Upper lobe of left lung (tissue), 4 donors: ENCODE data around the gene RNH1.

Experiments used
- POLR2A ChIP-seq, 4 donors: fragments of 450-650 bp; IDR thresholded peaks; one replicate each; pipeline ENCODE4 v1.5.1; 2016 to 2017; ENCODE audit warnings: antibody characterized with exemption in 4 of 4, mild to moderate bottlenecking in 2 of 4
- TF ChIP-seq, protein P1 (sequence below), 6 experiments: fragments of 450-650 bp in 4 of 6; fragments of 200-600 bp in 2 of 6; sonication (generic) in 2 of 6; IDR thresholded peaks; one replicate each; pipeline ENCODE4 v1.5.1; 2016 to 2019; ENCODE audit warnings: antibody characterized with exemption in 6 of 6

DNA sequence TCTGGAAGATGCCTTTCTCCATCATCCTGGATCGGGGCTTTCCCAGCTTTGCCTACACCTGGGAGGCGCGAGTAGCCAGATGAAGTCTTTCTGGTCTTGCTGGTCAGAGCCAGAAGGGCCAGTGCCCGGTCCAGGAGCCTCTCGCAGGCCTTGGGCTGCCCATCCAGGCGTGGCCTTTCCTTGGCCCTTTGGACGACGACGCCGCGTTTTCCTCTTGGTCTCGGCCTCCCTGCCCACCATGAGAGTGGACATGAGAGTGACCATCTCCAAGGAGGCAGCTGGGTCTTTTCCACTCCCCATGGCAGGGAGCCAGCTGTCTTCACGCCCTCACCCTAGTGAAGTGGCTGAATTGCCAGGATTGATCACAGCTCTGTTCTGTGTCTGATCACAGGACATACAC is 53.5 kb downstream of the RNH1 start:
- no peak for TF ChIP-seq POLR2A (IDR thresholded peaks at IDR 0.05)
- TF ChIP-seq, protein P1, sequence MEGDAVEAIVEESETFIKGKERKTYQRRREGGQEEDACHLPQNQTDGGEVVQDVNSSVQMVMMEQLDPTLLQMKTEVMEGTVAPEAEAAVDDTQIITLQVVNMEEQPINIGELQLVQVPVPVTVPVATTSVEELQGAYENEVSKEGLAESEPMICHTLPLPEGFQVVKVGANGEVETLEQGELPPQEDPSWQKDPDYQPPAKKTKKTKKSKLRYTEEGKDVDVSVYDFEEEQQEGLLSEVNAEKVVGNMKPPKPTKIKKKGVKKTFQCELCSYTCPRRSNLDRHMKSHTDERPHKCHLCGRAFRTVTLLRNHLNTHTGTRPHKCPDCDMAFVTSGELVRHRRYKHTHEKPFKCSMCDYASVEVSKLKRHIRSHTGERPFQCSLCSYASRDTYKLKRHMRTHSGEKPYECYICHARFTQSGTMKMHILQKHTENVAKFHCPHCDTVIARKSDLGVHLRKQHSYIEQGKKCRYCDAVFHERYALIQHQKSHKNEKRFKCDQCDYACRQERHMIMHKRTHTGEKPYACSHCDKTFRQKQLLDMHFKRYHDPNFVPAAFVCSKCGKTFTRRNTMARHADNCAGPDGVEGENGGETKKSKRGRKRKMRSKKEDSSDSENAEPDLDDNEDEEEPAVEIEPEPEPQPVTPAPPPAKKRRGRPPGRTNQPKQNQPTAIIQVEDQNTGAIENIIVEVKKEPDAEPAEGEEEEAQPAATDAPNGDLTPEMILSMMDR (IDR thresholded peaks at IDR 0.05) = no peak
